Lower lobe of right lung (tissue), 2 donors: ENCODE results near the gene NECAB2. TPM values are rescaled to one million over a fixed set of nuclear protein-coding genes. Genes with fewer than 3 reads are reported as not detected.

ENCODE experiments used
- ATAC-seq, 2 donors: fragments of 200-7000 bp; cut with Tn5 transposase; one replicate each; pipeline ENCODE4 v1.9.1; 2020 to 2022; ENCODE audit warnings: mild to moderate bottlenecking in 2 of 2, moderate library complexity in 2 of 2
- DNase-seq: peaks from one replicate; pipeline ENCODE4 v3.0.0-alpha.2; 2020
- H3K27ac ChIP-seq: fragments of 200-600 bp; one replicate; pipeline ENCODE4 v1.8.0; 2022
- H3K27me3 ChIP-seq: fragments of 200-600 bp; one replicate; pipeline ENCODE4 v1.8.0; 2022; ENCODE audit warnings: low read depth
- H3K36me3 ChIP-seq: fragments of 200-600 bp; one replicate; pipeline ENCODE4 v1.8.0; 2022; ENCODE audit warnings: mild to moderate bottlenecking
- H3K4me1 ChIP-seq: fragments of 200-600 bp; one replicate; pipeline ENCODE4 v1.8.0; 2022
- H3K4me3 ChIP-seq: fragments of 200-600 bp; one replicate; pipeline ENCODE4 v1.8.0; 2022; ENCODE audit warnings: mild to moderate bottlenecking
- H3K9me3 ChIP-seq: fragments of 200-600 bp; one replicate; pipeline ENCODE4 v1.8.0; 2022
- CTCF ChIP-seq: fragments of 200-600 bp; IDR thresholded peaks from one replicate; pipeline ENCODE4 v1.8.0; 2022; ENCODE audit warnings: antibody characterized with exemption, mild to moderate bottlenecking
- intact Hi-C: fragments of 100-400 bp; cut with DNase I; formaldehyde crosslinking; loops from one replicate; pipeline ENCODE4 v1.11.0; 2022
- total RNA-seq: library from RNA; stranded (reverse); fragmentation: NEBNext Ultra II Directional; extraction: Animal tissue kit (Norgen Biotek cat#: 25700); gene quantifications from one replicate; pipeline ENCODE4 v1.2.1, GENCODE V29; 2021
- donor health status: DM: no; HTN: yes; CAD: no; lungs with severe emphysema.

Gene NECAB2
- total RNA-seq, 1 donor from 2014 or later, result 0.44 TPM

- H3K9me3 ChIP-seq, result no peaks in the 10 kb centered on the region
- H3K27me3 ChIP-seq, result peaks cover 13% of the 10 kb centered on the region
- H3K36me3 ChIP-seq, result no peaks in the 10 kb centered on the region
- no peak overlapping the region for H3K27ac ChIP-seq
- no peaks in the 10 kb centered on the region for H3K4me1 ChIP-seq
- DNase-seq (peak; percentile 24), ATAC-seq (no peak)
- intact Hi-C loops, result no loop called here
- no peak overlapping the region for H3K4me3 ChIP-seq
- no peak for TF ChIP-seq CTCF
These were observed 4.4 kb downstream of the NECAB2 start for GRCh38 chr16:83972256-83973008.

DNA sequence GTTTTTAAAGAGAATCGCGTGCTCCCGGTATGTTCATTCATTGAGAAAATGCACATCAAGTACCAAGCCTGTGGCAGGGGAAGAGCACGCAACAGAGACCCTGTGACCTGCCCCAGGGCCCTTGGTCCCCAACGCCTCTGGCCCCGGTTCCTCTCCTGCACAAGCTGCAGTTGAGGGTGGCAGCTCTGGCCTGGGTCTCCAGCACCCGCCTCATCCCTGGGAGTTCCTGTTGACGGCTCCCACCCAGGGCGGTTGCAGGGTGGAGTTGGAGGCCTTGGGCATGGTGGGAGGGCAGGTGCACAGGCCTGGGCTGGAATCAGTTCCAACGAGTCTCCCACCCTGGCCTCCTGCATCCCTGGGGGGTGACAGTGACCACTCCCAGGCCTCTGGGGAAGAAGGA is 5.0 kb downstream of the NECAB2 start:
- DNase-seq (peak; percentile 30), ATAC-seq (no peak)
- no peak for TF ChIP-seq CTCF
- H3K36me3 ChIP-seq, result no peaks in the 10 kb centered on the region
- no peaks in the 10 kb centered on the region for H3K9me3 ChIP-seq
- no peaks in the 10 kb centered on the region for H3K4me1 ChIP-seq
- intact Hi-C loops, result no loop called here
- H3K4me3 ChIP-seq, result no peak overlapping the region
- no peak overlapping the region for H3K27ac ChIP-seq
- peaks cover 13% of the 10 kb centered on the region for H3K27me3 ChIP-seq

- ATAC-seq, result no peak
- Histone ChIP-seq H3K27me3 (peaks cover 13% of the 10 kb centered on the region), H3K27ac (no peak overlapping the region), H3K36me3 (no peaks in the 10 kb centered on the region), H3K4me1 (no peaks in the 10 kb centered on the region), H3K9me3 (no peaks in the 10 kb centered on the region), H3K4me3 (no peak overlapping the region)
- DNase-seq, result peak; percentile 40
- intact Hi-C loops, result no loop called here
- no peak for TF ChIP-seq CTCF
These were observed 5.7 kb downstream of the NECAB2 start for GRCh38 chr16:83973581-83974385.

- H3K27ac ChIP-seq, result no peak overlapping the region
- peak; percentile 19 for DNase-seq
- ATAC-seq, result no peak
- TF ChIP-seq CTCF, result no peak
- H3K9me3 ChIP-seq, result no peaks in the 10 kb centered on the region
- no peaks in the 10 kb centered on the region for H3K36me3 ChIP-seq
- H3K4me3 ChIP-seq, result no peak overlapping the region
- peaks cover 6% of the 10 kb centered on the region for H3K27me3 ChIP-seq
- intact Hi-C loops, result no loop called here
- no peaks in the 10 kb centered on the region for H3K4me1 ChIP-seq
These were observed 6.4 kb downstream of the NECAB2 start for GRCh38 chr16:83974475-83974874.

DNA sequence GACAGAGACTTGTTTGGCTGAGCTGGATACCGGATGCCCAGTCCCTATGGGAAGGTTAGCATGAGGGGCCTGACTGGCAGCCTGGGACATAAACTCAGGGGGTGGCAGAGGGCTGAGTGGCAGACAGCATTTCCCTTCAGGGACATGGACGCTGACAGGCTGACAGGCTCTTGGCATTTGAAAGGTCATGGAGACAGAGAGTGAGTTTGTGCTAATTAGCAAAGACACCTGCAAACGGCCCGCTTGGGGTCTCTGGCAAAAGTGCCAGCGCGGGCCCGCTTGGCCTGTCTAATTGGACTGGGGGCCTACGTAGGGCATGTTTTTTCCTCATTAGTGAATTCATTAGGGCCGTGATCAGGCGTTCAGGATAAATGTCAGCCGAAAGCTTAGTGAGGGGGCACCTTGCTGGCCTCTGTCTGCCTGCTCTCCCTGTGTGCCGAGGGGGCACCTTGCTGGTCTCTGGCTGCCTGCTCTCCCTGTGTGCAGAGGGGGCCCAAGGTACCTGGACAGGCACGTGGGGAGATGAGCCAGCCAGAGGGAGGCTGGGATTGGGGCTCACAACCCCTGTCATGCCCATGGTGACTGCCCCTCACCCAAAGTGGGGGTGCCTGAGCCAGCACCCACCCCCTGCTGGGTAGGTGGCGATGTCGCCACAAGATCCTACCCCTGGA is 7.7 kb downstream of the NECAB2 start:
- DNase-seq (no peak), ATAC-seq (no peak)
- no peaks in the 10 kb centered on the region for H3K27me3 ChIP-seq
- no peak overlapping the region for H3K4me3 ChIP-seq
- H3K36me3 ChIP-seq, result no peaks in the 10 kb centered on the region
- H3K27ac ChIP-seq, result no peak overlapping the region
- no peak for TF ChIP-seq CTCF
- intact Hi-C loops, result no loop called here
- no peaks in the 10 kb centered on the region for H3K4me1 ChIP-seq
- H3K9me3 ChIP-seq, result no peaks in the 10 kb centered on the region
